HUES6 (cell line): Measurements from ENCODE around the gene SLC9A9.

ENCODE experiments used
- H3K27ac ChIP-seq: 2 replicates; pipeline ENCODE4 v1.7.0; 2013; ENCODE audit warnings: low read depth, mild to moderate bottlenecking, low read length, inconsistent platforms
- H3K27me3 ChIP-seq: 2 replicates; pipeline ENCODE4 v1.6.1; 2013; ENCODE audit warnings: low read length; ENCODE audit not compliant: control insufficient read depth, insufficient read depth
- H3K36me3 ChIP-seq: 2 replicates; pipeline ENCODE4 v1.6.1; 2013; ENCODE audit warnings: low read length; ENCODE audit not compliant: control insufficient read depth, insufficient read depth
- H3K4me1 ChIP-seq: 2 replicates; pipeline ENCODE4 v1.6.1; 2013; ENCODE audit warnings: low read length; ENCODE audit not compliant: control insufficient read depth, insufficient read depth
- H3K4me3 ChIP-seq: 2 replicates; pipeline ENCODE4 v1.5.1; 2013; ENCODE audit warnings: low read depth, low read length
- H3K9ac ChIP-seq: one replicate; pipeline ENCODE4 v1.6.1; 2013; ENCODE audit warnings: mild to moderate bottlenecking, low read length
- H3K9me3 ChIP-seq: 2 replicates; pipeline ENCODE4 v1.6.1; 2013; ENCODE audit warnings: low read depth, low read length; ENCODE audit not compliant: control insufficient read depth, insufficient read depth

The SLC9A9 gene

DNA sequence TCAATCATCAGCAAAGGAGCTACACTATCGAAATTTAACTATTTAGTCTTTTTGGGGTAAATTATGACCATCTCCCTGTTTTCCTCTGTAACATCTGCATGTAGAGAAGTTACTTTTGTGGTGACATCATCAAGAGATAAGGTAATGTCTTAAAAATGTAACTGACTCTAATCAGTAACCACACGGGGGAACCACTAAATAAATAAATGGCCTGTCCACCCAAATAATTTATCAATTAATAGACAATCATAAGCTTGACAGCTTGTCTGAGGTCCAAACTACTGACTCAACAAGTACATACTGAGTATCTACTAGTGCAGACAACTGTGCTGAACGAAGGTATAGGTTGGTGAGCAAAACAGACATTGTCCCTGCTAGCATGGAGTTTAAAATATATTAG lies 219.3 kb downstream of the SLC9A9 start:
- Histone ChIP-seq H3K27me3 (no peaks in the 10 kb centered on the region), H3K4me1 (no peaks in the 10 kb centered on the region), H3K9ac (no peak overlapping the region)

DNA sequence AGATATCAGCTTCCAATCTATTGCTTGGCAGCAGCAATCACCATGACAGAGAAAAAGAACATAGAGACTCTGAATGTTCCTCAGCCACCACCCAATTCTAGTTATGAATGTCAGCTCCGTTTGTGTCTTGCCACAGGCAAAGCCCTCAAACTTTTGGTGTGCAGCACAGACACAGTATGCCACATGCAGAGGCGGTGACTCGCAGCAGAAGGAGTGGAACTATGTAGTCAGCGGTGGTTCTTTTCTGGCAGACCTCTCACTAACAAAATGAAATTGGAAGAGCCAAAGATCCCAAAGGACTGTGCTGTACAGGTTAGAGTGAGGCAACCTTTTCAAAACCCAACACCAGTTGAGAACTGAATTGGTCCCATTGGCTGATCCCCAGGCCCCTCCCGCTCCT lies 220.9 kb downstream of the SLC9A9 start:
- Histone ChIP-seq H3K4me1 (no peaks in the 10 kb centered on the region), H3K27ac (no peak overlapping the region), H3K9me3 (no peaks in the 10 kb centered on the region), H3K27me3 (no peaks in the 10 kb centered on the region), H3K9ac (no peak overlapping the region), H3K4me3 (no peak overlapping the region), H3K36me3 (no peaks in the 10 kb centered on the region)

More for the DNA sequence above, 219.3 kb downstream of the SLC9A9 start:
- no peak overlapping the region for H3K4me3 ChIP-seq
- no peak overlapping the region for H3K27ac ChIP-seq
- no peaks in the 10 kb centered on the region for H3K36me3 ChIP-seq
- no peaks in the 10 kb centered on the region for H3K9me3 ChIP-seq

- Histone ChIP-seq H3K9me3 (peaks cover 14% of the 10 kb centered on the region), H3K27me3 (no peaks in the 10 kb centered on the region), H3K27ac (no peak overlapping the region), H3K4me1 (no peaks in the 10 kb centered on the region), H3K4me3 (no peak overlapping the region), H3K36me3 (no peaks in the 10 kb centered on the region), H3K9ac (no peak overlapping the region)
Measured at GRCh38 chr3:143619231-143619630, 229.0 kb downstream of the SLC9A9 start.

GRCh38 chr3:143617050-143617449 lies 231.2 kb downstream of the SLC9A9 start:
- Histone ChIP-seq H3K9ac (no peak overlapping the region), H3K4me1 (no peaks in the 10 kb centered on the region), H3K4me3 (no peak overlapping the region), H3K36me3 (no peaks in the 10 kb centered on the region), H3K27ac (no peak overlapping the region), H3K27me3 (no peaks in the 10 kb centered on the region), H3K9me3 (peaks cover 14% of the 10 kb centered on the region)

- no peak overlapping the region for H3K4me3 ChIP-seq
- no peak overlapping the region for H3K9ac ChIP-seq
- H3K27ac ChIP-seq: no peak overlapping the region
- no peaks in the 10 kb centered on the region for H3K4me1 ChIP-seq
- no peaks in the 10 kb centered on the region for H3K36me3 ChIP-seq
- no peaks in the 10 kb centered on the region for H3K27me3 ChIP-seq
- H3K9me3 ChIP-seq: no peaks in the 10 kb centered on the region
Measured at GRCh38 chr3:143613226-143613625, 235.0 kb downstream of the SLC9A9 start.

GRCh38 chr3:143612541-143612940 lies 235.7 kb downstream of the SLC9A9 start:
- Histone ChIP-seq H3K9ac (no peak overlapping the region), H3K27ac (no peak overlapping the region), H3K36me3 (no peaks in the 10 kb centered on the region)

GRCh38 chr3:143608966-143609365 lies 239.3 kb downstream of the SLC9A9 start:
- H3K9ac ChIP-seq: no peak overlapping the region
- H3K4me1 ChIP-seq: no peaks in the 10 kb centered on the region
- no peaks in the 10 kb centered on the region for H3K36me3 ChIP-seq
- no peaks in the 10 kb centered on the region for H3K9me3 ChIP-seq
- no peak overlapping the region for H3K4me3 ChIP-seq
- H3K27me3 ChIP-seq: no peaks in the 10 kb centered on the region
- no peak overlapping the region for H3K27ac ChIP-seq

More at GRCh38 chr3:143612541-143612940, 235.7 kb downstream of the SLC9A9 start:
- no peaks in the 10 kb centered on the region for H3K27me3 ChIP-seq
- H3K9me3 ChIP-seq: no peaks in the 10 kb centered on the region
- no peak overlapping the region for H3K4me3 ChIP-seq
- H3K4me1 ChIP-seq: no peaks in the 10 kb centered on the region

- no peak overlapping the region for H3K27ac ChIP-seq
- H3K36me3 ChIP-seq: no peaks in the 10 kb centered on the region
- peaks cover 11% of the 10 kb centered on the region for H3K4me1 ChIP-seq
- no peaks in the 10 kb centered on the region for H3K9me3 ChIP-seq
- no peak overlapping the region for H3K4me3 ChIP-seq
- no peak overlapping the region for H3K9ac ChIP-seq
- no peaks in the 10 kb centered on the region for H3K27me3 ChIP-seq
Measured at GRCh38 chr3:143605233-143605950, 242.9 kb downstream of the SLC9A9 start.

- Histone ChIP-seq H3K36me3 (no peaks in the 10 kb centered on the region), H3K9ac (no peak overlapping the region), H3K27me3 (no peaks in the 10 kb centered on the region), H3K4me3 (no peak overlapping the region), H3K27ac (no peak overlapping the region), H3K9me3 (no peaks in the 10 kb centered on the region), H3K4me1 (peaks cover 11% of the 10 kb centered on the region)
Measured at GRCh38 chr3:143604402-143605185, 243.7 kb downstream of the SLC9A9 start.

DNA sequence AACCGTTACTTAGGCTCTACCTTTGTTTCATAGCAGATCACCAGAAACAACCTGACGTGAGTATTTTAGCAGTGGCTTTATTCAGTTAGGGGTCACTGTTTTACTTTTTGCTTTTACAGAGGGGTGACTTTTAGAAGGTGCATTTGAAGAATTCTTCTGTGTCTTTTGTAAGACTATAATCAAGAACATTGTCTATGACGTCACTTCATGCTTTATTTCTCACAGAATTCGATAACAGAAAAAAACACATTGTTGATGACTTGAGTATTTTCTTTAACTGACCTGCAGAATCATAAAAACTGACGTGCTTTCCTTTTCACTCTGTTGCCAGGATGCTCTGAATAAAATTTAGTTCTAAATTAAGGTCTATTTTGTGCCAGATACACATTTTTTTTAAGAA lies 244.5 kb downstream of the SLC9A9 start:
- Histone ChIP-seq H3K4me3 (no peak overlapping the region), H3K36me3 (no peaks in the 10 kb centered on the region), H3K27ac (no peak overlapping the region), H3K27me3 (no peaks in the 10 kb centered on the region), H3K9ac (no peak overlapping the region), H3K4me1 (peaks cover 18% of the 10 kb centered on the region), H3K9me3 (no peaks in the 10 kb centered on the region)

- Histone ChIP-seq H3K36me3 (no peaks in the 10 kb centered on the region), H3K27me3 (no peaks in the 10 kb centered on the region), H3K9ac (no peak overlapping the region), H3K4me1 (peaks cover 34% of the 10 kb centered on the region), H3K27ac (no peak overlapping the region), H3K9me3 (no peaks in the 10 kb centered on the region), H3K4me3 (no peak overlapping the region)
Measured at GRCh38 chr3:143601723-143602484, 246.4 kb downstream of the SLC9A9 start.
